Measurements from ENCODE around the gene TAF6L. TPM values are rescaled to one million over a fixed set of nuclear protein-coding genes. Genes with fewer than 3 reads are reported as not detected.

TAF6L gene
- total and polyA plus RNA-seq, 9 of the 15 experiments (the other 6 are each of a cell fraction or from before 2014, with no cell fraction given) = 0.04 to 45.5 (median 20.8) TPM

- TF ChIP-seq MYC (IDR thresholded peaks at IDR 0.05; ENCODE audit: low read depth, low read length) = peak; percentile 74
- no peak for TF ChIP-seq MYC (CRISPR knock-in tag; IDR thresholded peaks at IDR 0.05; ENCODE audit: borderline replicate concordance, low read depth)
- no peak for TF ChIP-seq FOXM1 (IDR thresholded peaks at IDR 0.05; ENCODE audit: low read depth)
- peak; percentile 87; the same call in 1 of the 2 replicates for TF ChIP-seq FOXM1 (CRISPR knock-in tag; IDR thresholded peaks at IDR 0.05; ENCODE audit: low read depth)
- peak; percentile 86 for TF ChIP-seq TAF7 (tag; IDR thresholded peaks at IDR 0.05)
- TF ChIP-seq NCOA4 (IDR thresholded peaks at IDR 0.05; ENCODE audit: partially characterized antibody) = no peak
- TF ChIP-seq ZNF764 (CRISPR knock-in tag; IDR thresholded peaks at IDR 0.05; ENCODE audit: low read depth) = no peak
- TF ChIP-seq NCOA1 (IDR thresholded peaks at IDR 0.05; ENCODE audit: low read depth) = no peak
- TF ChIP-seq ZBTB9 (CRISPR knock-in tag; IDR thresholded peaks at IDR 0.05) = peak; percentile 87; the same call in 1 of the 2 replicates
- TF ChIP-seq FOXA3 (CRISPR knock-in tag; conservative IDR thresholded peaks at IDR 0.05 in 1 of 2, IDR thresholded peaks at IDR 0.05 in 1 of 2) = no peak
- no peak for TF ChIP-seq MYBL2 (IDR thresholded peaks at IDR 0.05; ENCODE audit: low read depth)
- no peak for TF ChIP-seq MYBL2 (CRISPR knock-in tag; IDR thresholded peaks at IDR 0.05; ENCODE audit: borderline replicate concordance)
- no peak for TF ChIP-seq TCF15 (CRISPR knock-in tag; IDR thresholded peaks at IDR 0.05)
- no peak for TF ChIP-seq IRF9 (tag; IDR thresholded peaks at IDR 0.05)
- no peak for TF ChIP-seq ZNF707 (CRISPR knock-in tag; conservative IDR thresholded peaks at IDR 0.05)
- no peak for TF ChIP-seq FOXO4 (CRISPR knock-in tag; IDR thresholded peaks at IDR 0.05)
- no peak for TF ChIP-seq MITF (IDR thresholded peaks at IDR 0.05)
- peak; percentile 58 to 99; a peak in 2 of 4 replicates for TF ChIP-seq NONO (IDR thresholded peaks at IDR 0.05; ENCODE audit: low read depth in 2 of 2, low read length in 1 of 2)
- TF ChIP-seq KDM2B (CRISPR knock-in tag; IDR thresholded peaks at IDR 0.05) = no peak
- no peak for TF ChIP-seq DACH1 (IDR thresholded peaks at IDR 0.05; ENCODE audit: partially characterized antibody)
- peak; percentile 25 for TF ChIP-seq BRD9 (IDR thresholded peaks at IDR 0.05; ENCODE audit: low read depth, partially characterized antibody)
- TF ChIP-seq SAFB (IDR thresholded peaks at IDR 0.05; ENCODE audit: borderline replicate concordance, low read depth, low read length) = no peak
- TF ChIP-seq KLF10 (CRISPR knock-in tag; IDR thresholded peaks at IDR 0.05) = no peak
Measured at GRCh38 chr11:62805076-62805892, 34.1 kb downstream of the TAF6L start, which contains the start of gene NXF1 (continued).
